T47D (cell line): Measurements from ENCODE around the gene GNB1L.

ENCODE experiments used
- DNase-seq, 2 experiments: peaks; one replicate each; pipeline versions ENCODE4 v3.0.0 to v3.0.0-alpha.2; 2011 to 2012; ENCODE audit warnings: low read depth in 1 of 2, low spot score in 1 of 2
- JUND ChIP-seq: IDR thresholded peaks from 2 replicates; pipeline ENCODE4 v1.6.1; 2012; ENCODE audit warnings: low read depth
- in situ Hi-C: cut with HindIII; loops from 2 replicates; pipeline ENCODE4 v1.10.0; 2016; ENCODE audit warnings: low sequenced_read_pairs, low pct_unique_long_range_greater_than_20kb

Gene GNB1L

DNA sequence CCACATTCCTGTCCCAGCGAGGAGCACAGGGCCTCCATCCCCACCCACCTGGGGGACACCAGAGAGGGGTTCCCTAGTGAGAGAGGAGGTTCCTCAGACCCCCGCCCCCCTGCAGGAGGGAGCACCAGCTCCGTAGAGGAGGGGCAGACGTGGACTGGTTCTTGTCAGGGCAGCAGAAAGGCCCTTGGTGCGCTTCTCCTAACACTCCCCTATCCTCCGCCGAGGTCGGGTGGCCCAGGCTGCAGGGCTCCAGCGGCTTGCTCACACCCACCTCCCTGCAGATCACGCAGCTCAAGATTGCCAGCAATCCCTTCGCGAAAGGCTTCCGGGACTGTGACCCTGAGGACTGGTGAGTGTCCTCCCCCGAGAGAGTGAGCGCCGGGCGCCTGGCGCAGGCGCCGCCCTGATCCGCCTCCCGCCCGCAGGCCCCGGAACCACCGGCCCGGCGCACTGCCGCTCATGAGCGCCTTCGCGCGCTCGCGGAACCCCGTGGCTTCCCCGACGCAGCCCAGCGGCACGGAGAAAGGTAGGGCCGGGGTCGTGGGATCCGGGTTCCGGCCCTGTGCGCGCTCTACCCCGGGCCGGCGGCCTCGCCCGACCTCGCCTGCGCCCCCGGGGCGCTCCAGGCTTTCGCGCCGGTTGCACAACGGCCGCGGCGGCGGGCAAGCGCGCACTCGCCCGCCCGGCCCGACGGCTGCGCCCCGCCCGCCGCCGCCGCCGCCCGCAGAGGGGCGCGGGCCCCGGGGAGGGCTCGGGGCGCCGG, 89.0 kb downstream of the GNB1L start:
- in situ Hi-C loops: no loop called here
- TF ChIP-seq JUND: no peak
- DNase-seq: no peak

- in situ Hi-C loops: no loop called here
- DNase-seq: no peak
- TF ChIP-seq JUND: no peak
These were observed 89.8 kb downstream of the GNB1L start for GRCh38 chr22:19764636-19765476.

- DNase-seq: no peak
- TF ChIP-seq JUND: no peak
- in situ Hi-C loops: no loop called here
These were observed 90.4 kb downstream of the GNB1L start for GRCh38 chr22:19764299-19764593.

DNA sequence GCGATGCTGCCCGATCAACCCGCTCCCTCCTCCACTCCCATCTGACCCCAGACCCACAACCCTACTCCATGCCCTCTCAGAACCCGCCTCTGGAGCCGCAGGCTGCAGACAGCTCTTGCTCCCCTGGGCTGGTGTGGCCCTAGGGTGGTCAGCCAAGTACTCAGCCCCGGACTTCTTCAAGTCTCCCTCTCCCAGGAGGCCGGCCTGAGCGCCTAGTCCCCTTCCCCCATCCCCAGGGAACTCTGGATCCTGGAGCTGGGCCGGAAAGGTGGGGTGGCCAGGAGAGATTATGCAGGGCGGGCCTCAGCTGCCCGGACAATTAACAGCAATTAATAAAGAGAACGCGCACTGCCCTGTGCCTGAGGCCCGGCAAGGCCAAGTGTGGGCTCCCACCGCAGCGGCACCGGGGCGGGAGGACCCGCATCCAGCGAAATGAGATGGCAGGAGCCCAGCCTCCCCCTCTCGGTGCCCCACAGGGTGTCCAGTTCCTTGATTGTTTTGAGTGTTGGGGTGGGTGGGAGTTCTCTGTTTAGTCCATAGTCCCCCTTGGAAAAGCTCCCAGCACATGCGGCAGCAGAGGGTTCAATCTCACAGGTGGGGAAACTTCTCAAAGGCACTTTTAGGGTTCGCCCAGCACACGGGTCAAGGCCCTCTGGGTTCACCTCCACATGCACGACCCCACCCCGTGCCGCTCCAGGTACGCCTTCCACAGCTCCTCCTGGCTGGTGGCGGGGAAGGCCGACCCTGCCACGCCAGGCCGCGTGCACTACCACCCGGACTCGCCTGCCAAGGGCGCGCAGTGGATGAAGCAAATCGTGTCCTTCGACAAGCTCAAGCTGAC, 91.0 kb downstream of the GNB1L start:
- TF ChIP-seq JUND: no peak
- DNase-seq: no peak
- in situ Hi-C loops: no loop called here

GRCh38 chr22:19762568-19763457, 91.9 kb downstream of the GNB1L start:
- no peak for TF ChIP-seq JUND
- in situ Hi-C loops: no loop called here
- no peak for DNase-seq

DNA sequence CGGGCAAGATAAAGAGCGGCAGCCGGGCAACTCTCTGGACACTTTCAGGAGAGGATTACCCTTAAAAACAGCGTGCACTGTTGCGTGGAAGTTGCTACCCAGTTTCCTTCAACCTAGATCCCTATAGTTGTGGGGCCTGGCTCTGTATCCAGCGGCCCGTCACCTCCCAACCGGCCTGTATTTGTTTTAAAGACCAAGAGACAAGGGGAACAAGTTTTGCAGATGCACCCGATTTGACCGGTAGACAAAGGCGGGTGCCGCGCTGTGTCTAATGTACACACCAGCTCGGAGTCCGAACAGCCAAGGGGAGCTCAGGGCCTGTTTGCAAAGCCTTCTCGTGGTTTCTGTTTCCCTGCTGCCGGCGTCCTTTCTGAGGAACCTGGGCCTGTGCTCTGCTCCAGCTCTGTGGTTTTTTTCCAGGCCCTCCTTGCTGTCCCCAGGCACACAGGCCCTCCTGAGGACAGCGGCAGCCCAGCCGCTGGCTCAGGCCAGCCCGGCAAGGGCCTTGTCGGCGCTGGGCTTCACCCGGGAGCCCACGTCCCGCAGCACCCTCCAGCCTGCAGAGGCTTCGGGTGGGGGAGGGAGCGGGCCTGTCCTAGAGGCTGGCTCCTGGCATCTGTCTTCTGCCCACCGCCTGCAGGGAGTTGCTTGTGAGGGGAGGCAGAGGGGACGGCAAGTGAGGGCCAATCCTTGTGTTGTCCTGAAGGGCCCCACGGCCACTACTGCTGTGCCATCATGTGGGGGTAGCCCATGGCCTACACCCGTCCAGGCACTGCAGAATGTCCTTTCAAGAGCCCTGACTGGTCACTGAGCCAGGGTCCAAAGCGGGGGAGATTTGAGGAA, 92.7 kb downstream of the GNB1L start:
- in situ Hi-C loops: no loop called here
- peak; percentile 69 to 85 for DNase-seq
- TF ChIP-seq JUND: no peak

DNA sequence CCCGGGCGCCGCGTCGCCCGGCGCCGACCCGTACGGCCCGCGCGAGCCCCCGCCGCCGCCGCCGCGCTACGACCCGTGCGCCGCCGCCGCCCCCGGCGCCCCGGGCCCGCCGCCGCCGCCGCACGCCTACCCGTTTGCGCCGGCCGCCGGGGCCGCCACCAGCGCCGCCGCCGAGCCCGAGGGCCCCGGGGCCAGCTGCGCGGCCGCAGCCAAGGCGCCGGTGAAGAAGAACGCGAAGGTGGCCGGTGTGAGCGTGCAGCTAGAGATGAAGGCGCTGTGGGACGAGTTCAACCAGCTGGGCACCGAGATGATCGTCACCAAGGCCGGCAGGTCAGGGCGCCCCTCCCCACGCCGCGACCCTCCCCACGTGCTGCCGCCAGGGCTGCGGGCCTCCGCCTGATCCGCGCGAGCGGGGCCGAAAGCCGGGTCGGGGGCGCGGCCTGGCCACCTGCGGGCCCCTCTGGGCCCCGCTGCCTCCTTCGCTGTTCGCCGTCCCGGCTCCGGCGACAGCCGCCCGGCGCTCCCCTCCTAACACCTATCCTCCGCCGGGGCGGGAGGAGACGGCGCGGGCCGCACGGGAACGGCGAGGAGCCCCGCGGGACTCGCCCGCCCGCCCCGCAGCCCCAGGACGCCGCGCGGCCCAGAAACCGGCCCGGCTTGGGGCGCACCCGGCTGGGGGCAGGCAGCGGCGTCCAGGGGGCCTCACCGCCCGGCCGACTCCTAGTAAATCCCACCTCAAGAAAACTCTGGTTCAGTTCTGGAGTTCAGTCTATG, 93.5 kb downstream of the GNB1L start:
- DNase-seq: no peak
- in situ Hi-C loops: no loop called here

DNA sequence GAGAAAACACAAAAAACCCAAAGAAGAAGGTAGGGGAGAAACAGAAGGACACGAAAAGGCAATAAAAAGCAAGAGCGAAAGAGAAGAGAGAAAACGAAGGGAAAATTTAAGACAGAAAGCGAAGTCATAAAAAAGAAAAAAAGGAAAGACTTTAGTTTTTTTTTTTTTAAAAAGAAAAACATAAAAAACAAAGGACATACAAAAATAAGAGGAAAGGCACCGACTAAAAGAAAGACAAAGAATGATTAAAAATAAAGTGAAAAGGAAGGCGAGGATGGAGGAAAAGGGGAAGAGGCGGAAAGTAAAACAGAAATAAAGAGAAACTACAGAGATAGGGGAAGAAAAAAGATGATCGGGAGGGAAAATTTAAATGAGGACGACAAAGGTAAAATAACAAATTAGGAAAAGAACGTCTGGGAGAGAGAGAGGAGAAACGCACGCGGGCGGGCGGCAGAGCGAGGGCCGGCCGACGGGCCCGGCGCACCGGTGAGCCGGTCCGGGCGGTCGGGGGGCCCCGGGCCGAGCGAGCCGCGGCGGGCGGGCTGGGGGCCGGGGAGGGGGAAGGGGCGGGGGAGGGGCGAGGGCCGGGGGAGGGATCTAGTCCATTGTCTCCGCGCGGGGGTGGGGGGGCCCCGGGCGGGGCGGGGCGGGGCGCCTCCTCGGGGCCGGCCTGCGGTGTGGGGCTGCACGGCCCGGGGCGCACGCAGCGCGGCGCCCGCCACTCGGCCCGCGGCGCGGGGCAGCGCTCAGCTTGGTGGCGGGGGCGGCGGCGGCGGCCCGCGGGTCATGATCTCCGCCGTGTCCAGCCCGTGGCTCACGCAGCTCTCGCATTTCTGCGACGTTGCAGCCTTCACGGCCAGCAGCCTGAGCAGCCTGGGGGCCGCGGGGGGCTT, 94.4 kb downstream of the GNB1L start, which contains the start of gene TBX1:
TSS of gene TBX1 (plus strand) at position 721 of the 893 bp plus-strand sequence. CDS start at position 787, 66 bp downstream.
- in situ Hi-C loops: no loop called here
- no peak for TF ChIP-seq JUND
- no peak for DNase-seq

More for the DNA sequence above, 93.5 kb downstream of the GNB1L start:
- no peak for TF ChIP-seq JUND

DNA sequence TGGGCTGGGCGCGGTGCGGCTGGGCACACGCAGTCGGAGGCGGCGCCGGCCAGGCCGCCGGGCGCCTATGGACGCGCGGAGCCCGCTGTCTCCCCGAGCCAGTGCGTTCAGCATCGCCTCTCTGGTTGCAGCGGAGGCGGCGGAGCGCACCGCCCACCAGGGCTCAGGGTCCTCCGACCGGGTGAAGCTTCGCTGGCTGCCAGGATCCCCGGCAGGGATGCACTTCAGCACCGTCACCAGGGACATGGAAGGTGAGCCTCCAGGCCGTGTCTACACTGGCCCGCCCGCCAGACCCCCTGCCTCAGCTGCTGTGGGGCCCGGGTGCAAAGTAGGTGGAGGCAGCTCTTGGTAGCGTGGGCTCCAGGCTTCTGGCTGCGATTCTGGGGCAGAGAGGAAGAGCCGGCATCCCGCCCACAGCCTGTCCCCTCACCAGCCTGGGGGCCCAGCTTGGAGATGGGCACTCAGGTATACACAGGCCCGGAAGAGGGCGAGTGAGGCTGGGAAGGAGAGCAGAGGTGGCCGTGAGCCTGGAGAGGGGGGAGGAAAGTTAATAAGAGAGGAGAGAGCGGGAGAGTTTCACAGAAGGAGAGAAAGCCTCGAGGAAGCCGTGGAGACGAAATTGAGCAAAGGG, 95.1 kb downstream of the GNB1L start:
- in situ Hi-C loops: no loop called here
- no peak for DNase-seq
- TF ChIP-seq JUND: no peak
